CD1c-positive myeloid dendritic cell (primary cell): Measurements from ENCODE around the gene GRIK2.
"Not testable (repeated sequence)": the region's sequence is repeated elsewhere in the genome, so short reads cannot be mapped to it uniquely, and the experiment has no call there.

Source experiments
- DNase-seq: peaks from one replicate; pipeline ENCODE4 v3.0.0-alpha.2; 2016; ENCODE audit errors: extremely low spot score

The GRIK2 gene

GRCh38 chr6:101630941-101631340 is 237.4 kb downstream of the GRIK2 start:
- no peak for DNase-seq

GRCh38 chr6:101633081-101633480 is 239.6 kb downstream of the GRIK2 start:
- no peak for DNase-seq

- DNase-seq: not testable (repeated sequence)
These were observed 245.4 kb downstream of the GRIK2 start for GRCh38 chr6:101638865-101639264.

GRCh38 chr6:101640131-101640530 is 246.6 kb downstream of the GRIK2 start:
- DNase-seq: no peak

GRCh38 chr6:101645770-101646169 is 252.3 kb downstream of the GRIK2 start:
- DNase-seq: no peak

- DNase-seq: no peak
These were observed 257.0 kb downstream of the GRIK2 start for GRCh38 chr6:101650402-101651100.

GRCh38 chr6:101652079-101652478 is 258.6 kb downstream of the GRIK2 start:
- DNase-seq: no peak

- no peak for DNase-seq
These were observed 261.6 kb downstream of the GRIK2 start for GRCh38 chr6:101655109-101655508.

GRCh38 chr6:101662111-101662897 is 268.8 kb downstream of the GRIK2 start:
- no peak for DNase-seq

- DNase-seq: no peak
These were observed 269.6 kb downstream of the GRIK2 start for GRCh38 chr6:101663100-101663499.

- no peak for DNase-seq
These were observed 272.7 kb downstream of the GRIK2 start for GRCh38 chr6:101666256-101666655.

GRCh38 chr6:101668496-101669030 is 275.1 kb downstream of the GRIK2 start:
- DNase-seq: no peak

GRCh38 chr6:101676187-101676586 is 282.7 kb downstream of the GRIK2 start:
- no peak for DNase-seq

GRCh38 chr6:101682937-101683336 is 289.4 kb downstream of the GRIK2 start:
- DNase-seq: no peak

- no peak for DNase-seq
These were observed 290.4 kb downstream of the GRIK2 start for GRCh38 chr6:101683884-101684283.

GRCh38 chr6:101686653-101687052 is 293.1 kb downstream of the GRIK2 start:
- no peak for DNase-seq

GRCh38 chr6:101689156-101689555 is 295.6 kb downstream of the GRIK2 start:
- DNase-seq: no peak

- no peak for DNase-seq
These were observed 296.2 kb downstream of the GRIK2 start for GRCh38 chr6:101689695-101690094.

GRCh38 chr6:101700655-101701054 is 307.1 kb downstream of the GRIK2 start:
- no peak for DNase-seq

GRCh38 chr6:101703311-101703710 is 309.8 kb downstream of the GRIK2 start:
- no peak for DNase-seq

GRCh38 chr6:101705866-101706265 is 312.4 kb downstream of the GRIK2 start:
- DNase-seq: no peak

GRCh38 chr6:101706576-101706975 is 313.1 kb downstream of the GRIK2 start:
- DNase-seq: no peak

- DNase-seq: no peak
These were observed 318.0 kb downstream of the GRIK2 start for GRCh38 chr6:101711518-101711917.
